Measurements from ENCODE around the gene SLC35D3. TPM values are rescaled to one million over a fixed set of nuclear protein-coding genes. Genes with fewer than 3 reads are reported as not detected.

Gene SLC35D3
- total RNA-seq, 4 donors from 2014 or later, result not detected

GRCh38 chr6:136890194-136890839 is 31.8 kb upstream of the SLC35D3 start:
- TF ChIP-seq CTCF (IDR thresholded peaks at IDR 0.05; ENCODE audit: low read depth), result no peak

- no peak for TF ChIP-seq CTCF (IDR thresholded peaks at IDR 0.05; ENCODE audit: low read depth)
Measured at GRCh38 chr6:136890986-136891385, 31.1 kb upstream of the SLC35D3 start.

- no peak for TF ChIP-seq CTCF (IDR thresholded peaks at IDR 0.05; ENCODE audit: low read depth)
Measured at GRCh38 chr6:136893187-136893586, 28.9 kb upstream of the SLC35D3 start.

GRCh38 chr6:136895901-136896300 is 26.2 kb upstream of the SLC35D3 start:
- no peak for TF ChIP-seq CTCF (IDR thresholded peaks at IDR 0.05; ENCODE audit: low read depth)

- no peak for TF ChIP-seq CTCF (IDR thresholded peaks at IDR 0.05; ENCODE audit: low read depth)
Measured at GRCh38 chr6:136897071-136897470, 25.0 kb upstream of the SLC35D3 start.

- no peak for TF ChIP-seq CTCF (IDR thresholded peaks at IDR 0.05; ENCODE audit: low read depth)
Measured at GRCh38 chr6:136901212-136901784, 20.8 kb upstream of the SLC35D3 start.

- no peak for TF ChIP-seq CTCF (IDR thresholded peaks at IDR 0.05; ENCODE audit: low read depth)
Measured at GRCh38 chr6:136914947-136915346, 7.2 kb upstream of the SLC35D3 start.

Measured in subcutaneous adipose tissue (tissue), 4 donors.